GM12801 (cell line): Measurements from ENCODE around the gene PDE5A.

Source experiments
- CTCF ChIP-seq: IDR thresholded peaks from one replicate; pipeline ENCODE4 v1.5.1; 2011; ENCODE audit warnings: control low read depth; ENCODE audit not compliant: insufficient read length; ENCODE audit errors: extremely low read depth

Gene PDE5A

GRCh38 chr4:119626420-119626819, 2.2 kb downstream of the PDE5A start:
- no peak for TF ChIP-seq CTCF

- TF ChIP-seq CTCF = no peak
These were observed 2.8 kb downstream of the PDE5A start for GRCh38 chr4:119625761-119626160.

- no peak for TF ChIP-seq CTCF
These were observed 4.2 kb downstream of the PDE5A start for GRCh38 chr4:119624356-119624755.

GRCh38 chr4:119623025-119623424, 5.6 kb downstream of the PDE5A start:
- no peak for TF ChIP-seq CTCF

- no peak for TF ChIP-seq CTCF
These were observed 13.4 kb downstream of the PDE5A start for GRCh38 chr4:119615068-119615719.

GRCh38 chr4:119604266-119604665, 24.3 kb downstream of the PDE5A start:
- no peak for TF ChIP-seq CTCF

GRCh38 chr4:119602366-119602765, 26.2 kb downstream of the PDE5A start:
- TF ChIP-seq CTCF = no peak
